Smooth muscle cell of the brain vasculature (primary cell): ENCODE measurements around the gene RPS19.
"Not testable (repeated sequence)": the region's sequence is repeated elsewhere in the genome, so short reads cannot be mapped to it uniquely, and the experiment has no call there.

Experiments used
- DNase-seq: peaks from one replicate; pipeline ENCODE4 v3.0.0-alpha.2; 2012; ENCODE audit warnings: low read depth, low spot score

RPS19 gene

DNA sequence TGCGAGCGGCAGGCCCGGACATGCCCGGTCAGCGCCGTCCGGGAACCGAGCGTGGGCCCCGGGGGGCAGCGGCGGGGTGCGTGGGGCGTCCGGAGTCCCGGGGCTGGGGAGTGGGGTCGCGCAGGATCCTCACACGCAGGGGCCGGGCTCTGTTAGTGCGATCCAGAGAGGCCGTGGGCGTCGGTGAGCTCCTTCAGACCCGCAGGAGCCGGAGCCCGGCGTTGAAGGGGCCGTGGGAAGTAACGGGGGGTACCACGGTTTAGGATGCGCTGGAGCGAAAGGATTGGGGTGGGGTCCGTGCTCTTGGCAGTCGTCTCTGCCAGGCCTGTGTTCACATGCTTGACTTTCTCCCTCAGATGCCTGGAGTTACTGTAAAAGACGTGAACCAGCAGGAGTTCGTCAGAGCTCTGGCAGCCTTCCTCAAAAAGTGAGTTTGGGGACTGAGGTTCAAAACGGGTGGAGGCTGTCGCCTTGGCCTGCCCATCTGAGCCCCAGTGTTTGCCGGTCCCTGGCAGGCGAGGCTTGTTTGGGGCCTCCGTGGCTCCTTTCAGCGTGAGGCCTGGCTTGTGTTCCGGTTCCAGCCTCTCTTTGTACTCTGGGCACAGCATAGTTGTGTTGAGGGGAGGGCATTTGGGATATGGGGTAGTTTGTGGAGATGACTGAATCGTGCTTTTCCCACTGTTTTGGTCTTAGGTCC lies 512 bp downstream of the RPS19 start:
- DNase-seq = no peak

DNA sequence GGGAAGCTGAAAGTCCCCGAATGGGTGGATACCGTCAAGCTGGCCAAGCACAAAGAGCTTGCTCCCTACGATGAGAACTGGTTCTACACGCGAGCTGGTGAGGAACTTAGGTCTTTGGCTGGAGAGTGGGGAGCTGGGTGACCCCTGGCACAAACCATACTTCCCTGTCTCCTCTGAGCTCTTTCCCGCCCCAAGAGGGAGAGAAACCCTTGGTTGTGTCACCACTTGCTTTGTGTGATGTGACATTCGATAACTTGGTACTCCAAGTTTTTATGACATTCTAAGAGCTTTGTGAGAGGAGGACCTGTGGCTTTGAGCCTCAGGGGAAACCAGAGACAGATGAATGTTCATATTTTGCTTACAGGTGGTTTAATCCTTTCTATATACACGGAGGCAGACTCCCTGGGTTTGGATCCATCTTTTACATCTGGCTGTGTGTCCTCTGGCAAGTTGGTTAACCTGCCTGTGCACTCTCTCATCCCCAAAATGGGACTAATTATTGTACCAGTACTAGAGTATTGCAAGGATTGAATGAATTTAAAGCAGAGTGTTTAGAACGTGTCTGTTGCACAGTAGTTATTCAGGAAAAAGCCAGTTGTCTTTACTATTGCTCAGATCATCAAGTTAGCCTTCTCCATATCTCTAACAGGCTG lies 1.2 kb downstream of the RPS19 start:
- no peak for DNase-seq

DNA sequence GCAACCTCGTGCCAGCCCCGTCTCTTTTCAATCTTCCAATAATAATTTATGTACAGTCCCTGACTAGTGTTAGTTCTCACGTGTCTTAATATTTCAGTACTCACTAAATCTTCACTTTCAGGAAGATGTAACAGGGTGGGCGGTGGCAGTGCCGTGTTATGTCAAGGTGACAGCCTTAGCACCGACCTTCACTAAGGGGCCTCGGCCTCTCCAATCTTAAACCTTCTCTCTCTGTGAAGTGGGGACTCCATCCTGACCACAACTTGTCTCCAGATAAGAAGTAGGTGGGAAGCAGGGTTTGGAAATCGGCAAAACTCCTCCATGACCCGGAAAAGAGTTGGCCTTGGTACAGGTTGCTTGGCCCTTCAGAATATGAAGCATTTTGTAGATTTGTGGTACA lies 1.8 kb downstream of the RPS19 start:
- DNase-seq = no peak

GRCh38 chr19:41862445-41862986 lies 2.5 kb downstream of the RPS19 start:
- DNase-seq = no peak

GRCh38 chr19:41863209-41863931 lies 3.3 kb downstream of the RPS19 start:
- no peak for DNase-seq

DNA sequence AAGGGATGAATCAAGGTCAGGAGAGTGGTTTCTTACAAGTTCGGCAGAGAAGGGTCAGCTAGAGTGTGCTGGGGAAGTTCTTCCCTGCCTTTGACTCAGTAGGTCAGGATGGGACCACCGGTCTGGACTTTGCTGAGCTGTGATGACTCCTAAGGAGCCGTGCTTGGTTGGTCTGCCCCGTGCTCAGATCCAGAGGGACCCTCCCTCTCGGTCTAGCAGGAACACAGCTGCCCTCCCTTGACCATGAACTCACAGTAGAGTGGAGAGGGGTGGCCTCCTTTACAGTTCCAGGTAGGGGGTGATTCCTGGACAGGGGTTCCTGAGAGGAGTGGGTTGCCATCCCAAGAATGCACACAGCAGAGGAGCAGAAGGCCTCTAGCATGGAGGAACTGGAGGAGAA lies 4.3 kb downstream of the RPS19 start:
- DNase-seq = no peak

DNA sequence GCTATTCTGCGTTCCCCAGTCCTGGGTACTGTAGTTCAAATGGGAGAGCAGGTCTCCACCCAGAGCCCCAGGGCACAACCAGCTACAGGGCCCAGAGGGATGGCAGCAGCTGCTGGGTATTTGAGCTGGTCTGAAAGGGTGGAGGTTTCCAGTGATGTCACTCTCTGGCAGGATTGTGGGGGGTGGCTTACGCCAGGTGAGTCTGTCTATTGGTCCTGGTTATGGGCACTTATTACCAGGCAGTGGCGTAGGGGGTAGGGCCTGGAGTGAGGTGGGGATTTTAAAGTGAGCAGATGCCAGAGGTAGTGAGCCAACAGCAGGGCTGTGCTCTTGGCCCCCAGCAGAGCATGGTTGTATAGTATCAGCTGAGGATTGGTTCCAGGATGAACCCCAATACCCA lies 6.2 kb downstream of the RPS19 start:
- DNase-seq = no peak

- DNase-seq = no peak
Observed at GRCh38 chr19:41868120-41868988, 8.3 kb downstream of the RPS19 start.

DNA sequence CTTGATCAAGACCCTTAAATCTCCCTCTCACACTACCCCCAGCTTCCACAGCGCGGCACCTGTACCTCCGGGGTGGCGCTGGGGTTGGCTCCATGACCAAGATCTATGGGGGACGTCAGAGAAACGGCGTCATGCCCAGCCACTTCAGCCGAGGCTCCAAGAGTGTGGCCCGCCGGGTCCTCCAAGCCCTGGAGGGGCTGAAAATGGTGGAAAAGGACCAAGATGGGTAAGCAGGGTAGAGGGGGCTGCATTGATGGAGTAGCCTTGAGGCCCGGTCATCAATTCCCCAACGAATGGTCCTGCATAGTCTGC lies 8.9 kb downstream of the RPS19 start:
- DNase-seq = no peak

GRCh38 chr19:41869374-41869955 lies 9.4 kb downstream of the RPS19 start:
- no peak for DNase-seq

DNA sequence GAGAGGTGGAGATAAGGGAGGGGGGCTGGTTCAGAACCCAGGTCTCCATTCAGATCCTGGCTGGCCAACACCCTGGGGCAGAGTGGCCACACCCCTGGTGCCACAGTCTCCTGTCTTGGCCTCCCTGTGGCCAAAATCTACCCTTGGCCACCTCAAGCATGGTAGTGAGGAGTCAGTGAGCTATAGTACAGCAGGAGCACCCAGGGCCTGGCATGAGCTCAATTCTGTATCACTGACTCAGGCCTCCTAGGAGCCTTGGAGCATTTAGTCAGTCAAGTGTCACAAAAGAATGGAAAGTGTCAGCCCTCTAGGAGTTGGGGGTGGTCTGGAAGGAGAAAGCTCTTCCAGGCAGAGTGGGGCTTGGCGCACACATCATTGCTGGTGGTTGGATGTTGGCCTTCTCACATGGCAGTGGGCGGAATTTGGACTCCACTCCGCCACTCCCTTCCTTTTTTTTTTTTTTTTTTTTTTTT lies 10.4 kb downstream of the RPS19 start:
- no peak for DNase-seq

DNA sequence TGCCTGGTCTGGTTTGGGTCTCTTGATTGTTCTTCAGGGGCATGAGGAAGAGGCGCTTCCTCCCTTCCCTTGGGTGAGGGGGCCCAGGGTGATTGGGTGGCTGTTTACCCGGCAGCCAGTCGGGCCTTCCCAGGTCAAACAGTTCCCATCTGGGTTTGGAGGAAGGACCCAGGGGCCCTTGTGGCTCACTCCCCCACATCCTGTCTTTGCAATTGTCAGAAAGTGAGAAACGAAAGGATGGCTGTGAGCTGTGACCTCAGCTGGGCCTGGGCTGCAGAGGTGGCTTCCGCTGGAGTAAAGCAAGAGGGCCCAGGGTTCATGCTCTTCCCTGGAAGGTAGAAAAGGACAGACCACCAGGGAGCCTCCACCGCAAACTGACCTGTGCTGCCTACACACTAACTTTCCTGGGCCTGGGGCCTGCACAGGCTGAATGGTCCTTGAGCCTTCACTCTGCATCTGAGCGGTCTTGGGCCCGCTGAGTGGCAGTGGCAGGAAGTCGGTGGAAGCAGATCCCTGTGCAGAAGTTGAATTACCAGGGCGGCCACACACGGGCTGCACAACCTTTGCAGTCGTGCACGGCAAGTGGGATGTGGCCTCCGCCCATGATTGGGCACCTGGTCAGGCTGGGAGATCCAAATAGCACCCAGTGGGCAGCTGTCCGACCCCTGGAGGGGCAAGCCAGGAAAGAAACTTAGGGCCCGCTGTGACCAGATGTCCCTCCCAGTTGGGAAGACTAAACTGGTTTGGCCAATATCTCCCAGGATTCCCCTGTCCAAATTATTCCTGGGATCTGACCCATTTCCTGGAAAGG lies 11.7 kb downstream of the RPS19 start:
- DNase-seq = no peak

GRCh38 chr19:41872384-41872774 lies 12.3 kb downstream of the RPS19 start:
- no peak for DNase-seq

DNA sequence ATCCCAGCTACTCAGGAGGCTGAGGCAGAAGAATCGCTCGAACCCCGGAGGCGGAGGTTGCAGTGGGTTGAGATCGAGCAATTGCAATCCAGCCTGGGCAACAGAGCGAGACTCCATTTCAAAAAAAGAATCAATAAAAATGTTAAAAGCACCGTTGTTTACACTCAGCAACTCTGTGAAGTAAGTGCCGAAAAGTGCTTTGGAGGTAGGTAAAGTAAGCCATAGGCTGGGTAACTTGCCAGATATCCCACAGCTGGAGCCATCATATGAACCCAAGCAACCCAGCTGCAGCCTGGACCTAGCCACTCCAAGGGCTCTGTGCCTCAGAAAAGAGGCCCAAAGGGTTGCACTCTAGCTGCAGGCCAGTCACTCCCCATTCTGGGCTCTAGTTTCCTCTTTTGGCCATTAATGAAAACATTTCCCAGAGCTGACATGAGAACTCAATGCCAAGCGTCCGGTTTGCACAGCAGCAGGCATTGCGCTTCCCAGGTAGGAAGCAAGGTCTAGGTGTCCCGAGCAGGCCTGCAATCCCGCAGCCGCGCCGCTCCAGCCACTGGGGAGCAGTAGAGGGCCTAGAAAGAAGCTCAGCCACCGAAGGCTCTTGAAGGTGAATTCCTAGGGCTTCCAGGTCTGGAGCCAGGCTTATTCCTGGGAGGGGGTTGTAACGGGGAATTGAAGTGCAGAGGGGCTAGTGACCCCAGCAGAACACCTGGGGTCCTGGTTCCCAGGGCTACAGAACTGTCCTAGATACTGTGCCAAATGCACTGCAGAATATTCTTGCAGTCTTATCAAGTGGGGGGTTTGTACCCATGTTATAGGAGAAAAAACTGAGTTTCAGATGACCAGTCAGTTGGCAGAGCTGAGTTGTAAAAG lies 13.0 kb downstream of the RPS19 start:
- no peak for DNase-seq

DNA sequence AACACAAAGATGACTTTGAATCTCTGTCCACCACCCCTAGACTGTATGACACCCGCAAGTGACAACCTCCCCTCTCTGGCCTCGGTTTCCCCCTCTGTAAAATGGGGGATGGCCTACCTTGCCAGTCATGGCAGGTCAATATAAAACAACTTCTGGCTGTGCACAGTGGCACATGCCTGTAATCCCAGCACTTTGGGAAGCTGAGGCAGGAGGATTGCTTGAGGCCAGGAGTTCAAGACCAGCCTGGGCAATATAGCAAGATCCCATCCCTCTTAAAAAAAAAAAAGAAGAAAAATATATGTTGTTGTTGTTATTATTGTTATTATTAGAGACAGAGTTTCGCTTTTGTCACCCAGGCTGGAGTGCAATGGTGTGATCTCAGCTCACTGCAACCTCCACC lies 15.9 kb downstream of the RPS19 start:
- DNase-seq = not testable (repeated sequence)

GRCh38 chr19:41876847-41877832 lies 17.1 kb downstream of the RPS19 start, which contains the start of gene CD79A:
CD79A (plus strand) TSS chr19:41877279; CDS start chr19:41877305, 26 bp downstream.
- no peak for DNase-seq

GRCh38 chr19:41877916-41878905 lies 18.2 kb downstream of the RPS19 start:
- no peak for DNase-seq
